ENCODE measurements around the gene B4GALNT2. TPM values are rescaled to one million over a fixed set of nuclear protein-coding genes. Genes with fewer than 3 reads are reported as not detected.
A peak's percentile ranks its signal among the peaks of the same experiment; 100 is the strongest.

The B4GALNT2 gene
- total and polyA plus RNA-seq, 5 experiments from 2014 or later, result 0.05 TPM; not detected in 4

GRCh38 chr17:49203796-49204195 lies 71.2 kb downstream of the B4GALNT2 start:
- Mint-ChIP-seq H3K27ac (peak overlapping the region in 1 of 10 donors; percentile 71), H3K27me3 (no peaks in the 10 kb centered on the region), H3K36me3 (peaks cover 4 to 5% (median 4%) of the 10 kb centered on the region in 3 donors), H3K4me1 (peaks cover 16 to 32% (median 21%) of the 10 kb centered on the region in 4 donors), H3K9me3 (no peaks in the 10 kb centered on the region), H3K4me3 (no peak overlapping the region)
- no peak for DNase-seq
- ATAC-seq, result no peak
- POLR2A ChIA-PET, result interaction anchor here (0.5 to 3.3 kb wide), 2 partner anchors 11 to 186 kb away, joined by 4 to 22 read pairs; no protein-coding TSS in a partner anchor

GRCh38 chr17:49204516-49204915 lies 71.9 kb downstream of the B4GALNT2 start:
- ATAC-seq (no peak), DNase-seq (no peak)
- Mint-ChIP-seq H3K4me1 (peaks cover 23 to 39% (median 28%) of the 10 kb centered on the region in 4 donors), H3K4me3 (no peak overlapping the region), H3K36me3 (peaks cover 4 to 5% (median 4%) of the 10 kb centered on the region in 3 donors), H3K27me3 (no peaks in the 10 kb centered on the region), H3K9me3 (no peaks in the 10 kb centered on the region), H3K27ac (peak overlapping the region in 1 of 10 donors; percentile 54)
- POLR2A ChIA-PET, result interaction anchor here (0.5 to 3.3 kb wide), 5 partner anchors 10 to 1090 kb away, joined by 4 to 22 read pairs (median 4); no protein-coding TSS in a partner anchor

- H3K4me1 Mint-ChIP-seq, result peaks cover 52 to 77% (median 70%) of the 10 kb centered on the region in 4 donors
- no peaks in the 10 kb centered on the region for H3K27me3 Mint-ChIP-seq
Observed at GRCh38 chr17:49209061-49209571, 76.5 kb downstream of the B4GALNT2 start.

GRCh38 chr17:49210158-49211029 lies 77.8 kb downstream of the B4GALNT2 start, which contains the start of the genes ABI3 and GNGT2:
ABI3 (plus strand) TSS chr17:49210707; CDS start chr17:49210725, 18 bp downstream.
GNGT2 (minus strand) TSS chr17:49210574; CDS start chr17:49207422, 3,152 bp downstream.
- peak; percentile 35 to 82 (median 54) for DNase-seq
- POLR2A ChIA-PET, result interaction anchor here (0.5 to 13.0 kb wide), 6 partner anchors 9 to 1302 kb away, joined by 3 to 195 read pairs (median 22); no protein-coding TSS in a partner anchor
- peaks cover 0 to 4% (median 2%) of the 10 kb centered on the region in 3 donors for H3K36me3 Mint-ChIP-seq
- peaks cover 57 to 87% (median 80%) of the 10 kb centered on the region in 4 donors for H3K4me1 Mint-ChIP-seq
- peak within 1 kb of the TSS; percentile 91 to 99 (median 96) for H3K27ac Mint-ChIP-seq
- peak; percentile 78 to 80 for ATAC-seq
- H3K9me3 Mint-ChIP-seq, result no peaks in the 10 kb centered on the region
- H3K27me3 Mint-ChIP-seq, result no peaks in the 10 kb centered on the region
- H3K4me3 Mint-ChIP-seq, result peak within 1 kb of the TSS; percentile 72 to 99 (median 92)

More at GRCh38 chr17:49209061-49209571, 76.5 kb downstream of the B4GALNT2 start:
- Mint-ChIP-seq H3K9me3 (no peaks in the 10 kb centered on the region), H3K27ac (peak overlapping the region; percentile 91 to 99 (median 96)), H3K4me3 (peak overlapping the region; percentile 72 to 99 (median 92)), H3K36me3 (peaks cover 0 to 4% (median 0%) of the 10 kb centered on the region in 3 donors)
- ATAC-seq, result peak; percentile 43 to 57
- POLR2A ChIA-PET, result interaction anchor here (0.7 to 13.0 kb wide), 8 partner anchors 10 to 151 kb away, joined by 3 to 195 read pairs (median 6); no protein-coding TSS in a partner anchor
- peak in 4 of 10 donors; percentile 47 to 66 (median 54) for DNase-seq

- POLR2A ChIA-PET, result interaction anchor here (0.5 to 13.0 kb wide), 6 partner anchors 9 to 1169 kb away, joined by 3 to 195 read pairs (median 4); no protein-coding TSS in a partner anchor
- Mint-ChIP-seq H3K9me3 (no peaks in the 10 kb centered on the region), H3K36me3 (peaks cover 0 to 14% (median 0%) of the 10 kb centered on the region in 3 donors), H3K4me1 (peaks cover 65 to 95% (median 92%) of the 10 kb centered on the region in 4 donors), H3K27me3 (no peaks in the 10 kb centered on the region), H3K4me3 (peak overlapping the region; percentile 72 to 99 (median 92)), H3K27ac (peak overlapping the region; percentile 73 to 99 (median 94))
- no peak for DNase-seq
- no peak for ATAC-seq
Observed at GRCh38 chr17:49213399-49213798, 80.8 kb downstream of the B4GALNT2 start.

GRCh38 chr17:49213847-49214246 lies 81.3 kb downstream of the B4GALNT2 start:
- POLR2A ChIA-PET, result interaction anchor here (1.3 to 13.0 kb wide), 4 partner anchors 8 to 21 kb away, joined by 4 to 195 read pairs (median 20); no protein-coding TSS in a partner anchor
- peak overlapping the region; percentile 73 to 99 (median 94) for H3K27ac Mint-ChIP-seq
- peak overlapping the region; percentile 72 to 99 (median 92) for H3K4me3 Mint-ChIP-seq
- ATAC-seq (no peak), DNase-seq (no peak)
- no peaks in the 10 kb centered on the region for H3K27me3 Mint-ChIP-seq
- peaks cover 0 to 15% (median 0%) of the 10 kb centered on the region in 3 donors for H3K36me3 Mint-ChIP-seq
- peaks cover 64 to 95% (median 92%) of the 10 kb centered on the region in 4 donors for H3K4me1 Mint-ChIP-seq
- H3K9me3 Mint-ChIP-seq, result no peaks in the 10 kb centered on the region

GRCh38 chr17:49214676-49215360 lies 82.2 kb downstream of the B4GALNT2 start:
- H3K9me3 Mint-ChIP-seq, result no peaks in the 10 kb centered on the region
- H3K36me3 Mint-ChIP-seq, result peaks cover 0 to 16% (median 0%) of the 10 kb centered on the region in 3 donors
- H3K27ac Mint-ChIP-seq, result peak overlapping the region; percentile 84 to 99 (median 94)
- DNase-seq (peak in 1 of 10 donors; percentile 28), ATAC-seq (no peak)
- H3K27me3 Mint-ChIP-seq, result no peaks in the 10 kb centered on the region
- H3K4me3 Mint-ChIP-seq, result peak overlapping the region; percentile 57 to 99 (median 76)
- peaks cover 59 to 94% (median 91%) of the 10 kb centered on the region in 4 donors for H3K4me1 Mint-ChIP-seq
- POLR2A ChIA-PET, result interaction anchor here (0.7 to 13.0 kb wide), 5 partner anchors 8 to 22 kb away, joined by 3 to 195 read pairs (median 6); partner anchors contain the start of gene PHOSPHO1

GRCh38 chr17:49216482-49216881 lies 83.9 kb downstream of the B4GALNT2 start:
- peak overlapping the region; percentile 85 to 99 (median 94) for H3K27ac Mint-ChIP-seq
- DNase-seq (no peak), ATAC-seq (no peak)
- H3K36me3 Mint-ChIP-seq, result peaks cover 0 to 19% (median 0%) of the 10 kb centered on the region in 3 donors
- H3K4me1 Mint-ChIP-seq, result peaks cover 48 to 84% (median 83%) of the 10 kb centered on the region in 4 donors
- no peaks in the 10 kb centered on the region for H3K27me3 Mint-ChIP-seq
- H3K4me3 Mint-ChIP-seq, result peak overlapping the region; percentile 52 to 86 (median 80)
- POLR2A ChIA-PET, result interaction anchor here (5.6 to 13.0 kb wide), 2 partner anchors 11 to 24 kb away, joined by 41 to 195 read pairs; partner anchors contain the start of gene PHOSPHO1
- H3K9me3 Mint-ChIP-seq, result no peaks in the 10 kb centered on the region

- no peak for DNase-seq
- peak overlapping the region; percentile 43 to 98 (median 79) for H3K4me3 Mint-ChIP-seq
Observed at GRCh38 chr17:49216953-49217650, 84.5 kb downstream of the B4GALNT2 start.

GRCh38 chr17:49217651-49218413 lies 85.3 kb downstream of the B4GALNT2 start:
- ATAC-seq, result peak; percentile 81 to 83
- POLR2A ChIA-PET, result interaction anchor here (0.7 to 13.0 kb wide), 7 partner anchors 8 to 150 kb away, joined by 3 to 195 read pairs (median 5); partner anchors contain the start of genes ABI3, GNGT2 and PHOSPHO1
- H3K36me3 Mint-ChIP-seq, result peaks cover 0 to 31% (median 2%) of the 10 kb centered on the region in 3 donors
- no peaks in the 10 kb centered on the region for H3K9me3 Mint-ChIP-seq
- H3K4me1 Mint-ChIP-seq, result peaks cover 43 to 80% (median 78%) of the 10 kb centered on the region in 4 donors
- no peaks in the 10 kb centered on the region for H3K27me3 Mint-ChIP-seq
- peak; percentile 44 to 90 (median 82) for DNase-seq
- peak overlapping the region; percentile 94 to 100 (median 98) for H3K27ac Mint-ChIP-seq
- H3K4me3 Mint-ChIP-seq, result peak overlapping the region; percentile 72 to 98 (median 86)

More at GRCh38 chr17:49216953-49217650, 84.5 kb downstream of the B4GALNT2 start:
- ATAC-seq, result no peak
- Mint-ChIP-seq H3K27me3 (no peaks in the 10 kb centered on the region), H3K9me3 (no peaks in the 10 kb centered on the region), H3K36me3 (peaks cover 0 to 25% (median 0%) of the 10 kb centered on the region in 3 donors), H3K27ac (peak overlapping the region; percentile 85 to 99 (median 94)), H3K4me1 (peaks cover 47 to 81% (median 80%) of the 10 kb centered on the region in 4 donors)
- POLR2A ChIA-PET, result interaction anchor here (0.8 to 13.0 kb wide), 5 partner anchors 8 to 144 kb away, joined by 3 to 195 read pairs (median 41); partner anchors contain the start of genes ABI3, GNGT2 and PHOSPHO1
